Measurements from ENCODE around the gene CYP2D6. TPM values are rescaled to one million over a fixed set of nuclear protein-coding genes. Genes with fewer than 3 reads are reported as not detected.

The CYP2D6 gene
- total and polyA plus RNA-seq, 8 donors: 0.72 to 22.8 (median 3.4) TPM

GRCh38 chr22:42160830-42161696, 30.5 kb upstream of the CYP2D6 start:
- Histone ChIP-seq H3K27me3 (no peaks in the 10 kb centered on the region), H3K9me3 (no peaks in the 10 kb centered on the region), H3K27ac (no peak overlapping the region), H3K4me1 (no peaks in the 10 kb centered on the region), H3K36me3 (peaks cover 19 to 75% (median 68%) of the 10 kb centered on the region in 4 donors), H3K4me3 (no peak overlapping the region)
- 71 to 80% (median 74%) methylated on average over 15 to 18 of the region's 18 CpGs for WGBS, 5 donors
- no peak for TF ChIP-seq EP300 (IDR thresholded peaks at IDR 0.05)
- TF ChIP-seq, protein P1, sequence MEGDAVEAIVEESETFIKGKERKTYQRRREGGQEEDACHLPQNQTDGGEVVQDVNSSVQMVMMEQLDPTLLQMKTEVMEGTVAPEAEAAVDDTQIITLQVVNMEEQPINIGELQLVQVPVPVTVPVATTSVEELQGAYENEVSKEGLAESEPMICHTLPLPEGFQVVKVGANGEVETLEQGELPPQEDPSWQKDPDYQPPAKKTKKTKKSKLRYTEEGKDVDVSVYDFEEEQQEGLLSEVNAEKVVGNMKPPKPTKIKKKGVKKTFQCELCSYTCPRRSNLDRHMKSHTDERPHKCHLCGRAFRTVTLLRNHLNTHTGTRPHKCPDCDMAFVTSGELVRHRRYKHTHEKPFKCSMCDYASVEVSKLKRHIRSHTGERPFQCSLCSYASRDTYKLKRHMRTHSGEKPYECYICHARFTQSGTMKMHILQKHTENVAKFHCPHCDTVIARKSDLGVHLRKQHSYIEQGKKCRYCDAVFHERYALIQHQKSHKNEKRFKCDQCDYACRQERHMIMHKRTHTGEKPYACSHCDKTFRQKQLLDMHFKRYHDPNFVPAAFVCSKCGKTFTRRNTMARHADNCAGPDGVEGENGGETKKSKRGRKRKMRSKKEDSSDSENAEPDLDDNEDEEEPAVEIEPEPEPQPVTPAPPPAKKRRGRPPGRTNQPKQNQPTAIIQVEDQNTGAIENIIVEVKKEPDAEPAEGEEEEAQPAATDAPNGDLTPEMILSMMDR (IDR thresholded peaks at IDR 0.05): no peak
- intact Hi-C loops (cut with DNase I; ENCODE audit: low total_unique reads): no loop called here
- DNase-seq: no peak

GRCh38 chr22:42160251-42160650, 29.6 kb upstream of the CYP2D6 start:
- Histone ChIP-seq H3K27me3 (no peaks in the 10 kb centered on the region), H3K4me1 (no peaks in the 10 kb centered on the region), H3K9me3 (no peaks in the 10 kb centered on the region), H3K27ac (no peak overlapping the region), H3K36me3 (peaks cover 19 to 75% (median 68%) of the 10 kb centered on the region in 4 donors), H3K4me3 (no peak overlapping the region)
- TF ChIP-seq POLR2AphosphoS5 (IDR thresholded peaks at IDR 0.05) (no peak), EP300 (IDR thresholded peaks at IDR 0.05) (no peak), POLR2A (IDR thresholded peaks at IDR 0.05) (no peak)
- TF ChIP-seq, protein P1 (IDR thresholded peaks at IDR 0.05): no peak
- intact Hi-C loops (cut with DNase I; ENCODE audit: low total_unique reads): no loop called here
- WGBS, 5 donors: 78 to 87% (median 80%) methylated on average over 4 of the region's 4 CpGs
- no peak for DNase-seq

DNA sequence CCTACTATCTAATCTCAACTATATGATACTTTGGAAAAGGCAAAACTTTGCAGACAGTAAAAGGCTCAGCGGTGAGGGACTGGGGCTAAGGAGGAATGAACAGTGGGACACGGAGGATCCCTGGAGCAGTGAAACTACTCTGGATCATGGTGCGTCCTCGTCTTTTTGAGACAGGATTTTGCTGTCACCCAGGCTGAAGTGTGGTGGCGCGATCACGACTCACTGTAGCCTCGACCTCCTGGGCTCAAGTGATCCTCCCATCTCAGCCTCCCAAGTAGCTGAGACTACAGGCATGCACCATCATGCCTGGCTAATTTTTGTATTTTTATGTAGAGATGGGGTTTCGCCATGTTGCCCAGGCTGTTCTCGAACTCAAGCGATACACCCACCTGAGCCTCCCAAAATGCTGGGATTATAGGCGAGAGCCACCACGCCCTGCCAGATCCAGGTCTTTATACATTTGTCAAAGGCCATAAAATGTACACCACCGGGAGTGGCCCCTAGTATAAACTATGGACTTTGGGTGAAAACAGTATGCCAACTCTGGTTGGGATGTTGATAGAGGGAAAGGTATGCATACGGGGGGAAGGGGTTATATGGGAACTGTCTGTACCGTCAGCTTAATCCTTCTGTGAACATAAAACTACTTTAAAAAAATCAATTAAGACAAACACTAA, 28.0 kb upstream of the CYP2D6 start:
- no peak overlapping the region for H3K4me3 ChIP-seq
- no peaks in the 10 kb centered on the region for H3K4me1 ChIP-seq
- intact Hi-C loops (cut with DNase I; ENCODE audit: low total_unique reads): no loop called here
- 88 to 96% (median 91%) methylated on average over 16 of the region's 16 CpGs for WGBS, 5 donors
- no peaks in the 10 kb centered on the region for H3K27me3 ChIP-seq
- H3K9me3 ChIP-seq: no peaks in the 10 kb centered on the region
- no peak overlapping the region for H3K27ac ChIP-seq
- peaks cover 14 to 75% (median 68%) of the 10 kb centered on the region in 4 donors for H3K36me3 ChIP-seq
- no peak for DNase-seq
- no peak for TF ChIP-seq POLR2AphosphoS5 (IDR thresholded peaks at IDR 0.05)

GRCh38 chr22:42156598-42156997, 26.0 kb upstream of the CYP2D6 start:
- 80 to 89% (median 85%) methylated on average over 5 of the region's 5 CpGs for WGBS, 5 donors
- no peaks in the 10 kb centered on the region for H3K9me3 ChIP-seq
- no peak for DNase-seq
- no peak overlapping the region for H3K4me3 ChIP-seq
- H3K36me3 ChIP-seq: peaks cover 7 to 58% (median 51%) of the 10 kb centered on the region in 4 donors
- H3K27me3 ChIP-seq: no peaks in the 10 kb centered on the region
- TF ChIP-seq, protein P1 (IDR thresholded peaks at IDR 0.05): no peak
- TF ChIP-seq EP300 (IDR thresholded peaks at IDR 0.05): no peak
- TF ChIP-seq POLR2AphosphoS5 (IDR thresholded peaks at IDR 0.05): no peak
- TF ChIP-seq POLR2A (IDR thresholded peaks at IDR 0.05): no peak
- no peaks in the 10 kb centered on the region for H3K4me1 ChIP-seq
- no peak overlapping the region for H3K27ac ChIP-seq
- intact Hi-C loops (cut with DNase I; ENCODE audit: low total_unique reads): no loop called here
